Astrocyte of the cerebellum (primary cell): ENCODE data around the gene C6orf141.

Source experiments
- DNase-seq: peaks from one replicate; pipeline ENCODE4 v3.0.0-alpha.2; 2011; ENCODE audit warnings: low read depth
- H3K4me3 ChIP-seq: 2 replicates; pipeline ENCODE4 v1.5.1; 2011; ENCODE audit warnings: mild to moderate bottlenecking, low read depth, low read length, moderate library complexity
- in situ Hi-C: cut with HindIII; loops from 2 replicates; pipeline ENCODE4 v1.10.0; 2017; ENCODE audit warnings: low sequenced_read_pairs
- TF ChIP-seq, protein P1 (sequence below): IDR thresholded peaks from 2 replicates; pipeline ENCODE4 v1.5.1; 2012; ENCODE audit warnings: low read length, low read depth, moderate library complexity, mild to moderate bottlenecking; ENCODE audit errors: missing control alignments

C6orf141 gene

DNA sequence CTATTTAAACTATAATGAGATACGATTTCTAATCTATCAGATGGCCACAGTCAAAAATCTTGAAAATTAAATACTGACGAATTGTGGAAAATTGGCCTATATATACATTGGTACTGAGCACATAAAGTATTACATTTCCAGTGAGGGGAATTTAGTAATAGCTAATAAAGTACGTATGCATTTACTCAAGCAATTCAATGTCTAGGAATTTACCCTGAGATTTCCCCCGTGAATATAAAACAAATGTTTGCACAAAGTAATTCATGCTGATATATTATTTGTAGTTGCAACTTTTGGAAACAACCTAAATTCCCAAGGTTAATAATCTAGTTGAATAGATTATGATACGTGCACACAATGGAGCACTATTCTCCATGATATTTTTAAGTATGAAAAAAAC, 14.7 kb upstream of the C6orf141 start:
- DNase-seq, result no peak
- TF ChIP-seq, protein P1, sequence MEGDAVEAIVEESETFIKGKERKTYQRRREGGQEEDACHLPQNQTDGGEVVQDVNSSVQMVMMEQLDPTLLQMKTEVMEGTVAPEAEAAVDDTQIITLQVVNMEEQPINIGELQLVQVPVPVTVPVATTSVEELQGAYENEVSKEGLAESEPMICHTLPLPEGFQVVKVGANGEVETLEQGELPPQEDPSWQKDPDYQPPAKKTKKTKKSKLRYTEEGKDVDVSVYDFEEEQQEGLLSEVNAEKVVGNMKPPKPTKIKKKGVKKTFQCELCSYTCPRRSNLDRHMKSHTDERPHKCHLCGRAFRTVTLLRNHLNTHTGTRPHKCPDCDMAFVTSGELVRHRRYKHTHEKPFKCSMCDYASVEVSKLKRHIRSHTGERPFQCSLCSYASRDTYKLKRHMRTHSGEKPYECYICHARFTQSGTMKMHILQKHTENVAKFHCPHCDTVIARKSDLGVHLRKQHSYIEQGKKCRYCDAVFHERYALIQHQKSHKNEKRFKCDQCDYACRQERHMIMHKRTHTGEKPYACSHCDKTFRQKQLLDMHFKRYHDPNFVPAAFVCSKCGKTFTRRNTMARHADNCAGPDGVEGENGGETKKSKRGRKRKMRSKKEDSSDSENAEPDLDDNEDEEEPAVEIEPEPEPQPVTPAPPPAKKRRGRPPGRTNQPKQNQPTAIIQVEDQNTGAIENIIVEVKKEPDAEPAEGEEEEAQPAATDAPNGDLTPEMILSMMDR, result no peak
- in situ Hi-C loops, result no loop called here
- H3K4me3 ChIP-seq, result no peak overlapping the region

DNA sequence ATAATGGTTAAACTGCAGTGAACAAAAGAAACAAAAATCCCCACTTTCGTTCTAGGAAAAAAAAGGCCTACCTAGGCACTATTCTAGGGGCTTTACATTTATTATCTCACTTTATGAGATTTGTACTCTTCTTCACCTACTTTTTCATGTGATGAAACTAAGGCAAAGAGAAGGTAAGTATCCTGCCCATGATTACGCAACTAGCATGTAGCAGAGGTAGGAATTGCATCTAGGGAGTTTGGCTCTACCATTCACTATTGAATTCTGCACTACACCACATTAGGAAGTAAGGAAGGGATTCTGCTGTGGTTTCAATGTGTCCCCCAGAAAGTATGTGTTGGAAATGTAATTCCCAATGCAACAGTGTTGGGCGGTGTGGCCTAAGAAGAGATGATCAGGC, 11.4 kb upstream of the C6orf141 start:
- no peak for DNase-seq
- TF ChIP-seq, protein P1, result no peak
- in situ Hi-C loops, result no loop called here

DNA sequence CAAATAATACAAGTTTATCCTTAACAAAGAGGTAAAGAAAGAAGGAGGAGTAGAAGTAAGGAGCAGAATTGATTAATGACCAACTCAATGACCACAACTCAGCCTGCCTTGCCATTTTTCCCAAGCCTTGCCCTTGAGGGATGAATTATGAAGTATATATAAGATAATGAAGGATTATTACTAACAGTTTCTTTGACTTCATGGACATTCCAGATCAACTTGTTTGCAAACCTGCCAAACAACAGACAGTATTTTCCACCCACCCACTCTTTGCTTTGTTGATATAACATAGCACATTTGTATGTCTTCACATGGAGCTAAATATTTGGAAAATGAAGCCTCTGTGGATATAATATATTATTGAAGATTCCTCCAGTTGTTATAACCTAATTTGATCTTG, 9.9 kb upstream of the C6orf141 start:
- TF ChIP-seq, protein P1, result no peak

More for the DNA sequence above, 11.4 kb upstream of the C6orf141 start:
- no peak overlapping the region for H3K4me3 ChIP-seq

GRCh38 chr6:49541210-49541724, 9.2 kb upstream of the C6orf141 start:
- peak; percentile 40 for DNase-seq
- H3K4me3 ChIP-seq, result no peak overlapping the region
- TF ChIP-seq, protein P1, result no peak
- in situ Hi-C loops, result no loop called here

More for the DNA sequence above, 9.9 kb upstream of the C6orf141 start:
- no peak for DNase-seq
- no peak overlapping the region for H3K4me3 ChIP-seq
- in situ Hi-C loops, result no loop called here

GRCh38 chr6:49541936-49542335, 8.5 kb upstream of the C6orf141 start:
- H3K4me3 ChIP-seq, result no peak overlapping the region
- in situ Hi-C loops, result no loop called here
- no peak for DNase-seq
- TF ChIP-seq, protein P1, result no peak

DNA sequence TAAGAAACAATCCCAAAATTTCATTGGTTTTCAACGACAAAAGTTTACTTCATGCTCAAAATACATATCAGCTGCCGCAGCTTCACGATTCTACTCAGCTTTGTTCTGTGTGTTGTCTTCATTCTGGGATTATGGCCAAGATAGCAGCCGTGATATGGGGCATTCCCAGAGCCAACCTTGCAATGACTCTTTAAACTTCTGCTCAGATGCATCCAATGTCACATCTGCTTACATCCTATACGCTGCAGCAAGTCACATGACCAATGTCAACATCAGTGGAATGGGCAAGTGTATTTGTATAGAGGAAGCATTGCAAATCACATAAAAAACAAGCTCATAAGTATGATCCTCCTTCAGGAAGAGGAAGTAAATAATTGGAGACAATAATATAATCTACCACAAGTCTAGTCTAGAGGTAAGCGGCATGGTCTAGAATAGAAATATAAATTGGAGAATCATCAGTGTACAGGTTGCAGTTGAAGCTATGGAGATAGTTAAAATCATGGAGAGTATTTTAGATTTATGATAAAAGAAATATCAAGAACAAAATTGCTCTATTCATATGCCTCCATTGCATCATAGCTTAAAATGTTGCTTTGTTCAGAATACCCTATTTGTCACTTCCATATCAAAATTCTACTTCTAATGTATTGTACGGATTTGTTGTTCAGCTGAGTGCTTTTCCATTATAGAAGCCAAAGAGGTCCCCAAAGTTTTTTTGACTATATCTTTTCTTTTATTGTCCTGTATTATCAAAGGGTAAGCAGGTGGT, 7.2 kb upstream of the C6orf141 start:
- no peak overlapping the region for H3K4me3 ChIP-seq
- in situ Hi-C loops, result no loop called here
- no peak for DNase-seq
- TF ChIP-seq, protein P1, result no peak
